H1 (cell line): Measurements from ENCODE around the gene CACNB1. TPM values are rescaled to one million over a fixed set of nuclear protein-coding genes. Genes with fewer than 3 reads are reported as not detected.

ENCODE experiments used
- CTCF ChIA-PET: fragments of 300-600 bp; sonication (Branson Sonifier 250); formaldehyde crosslinking; loops from one replicate; lab custom pipeline; 2021; ENCODE audit not compliant: partially characterized antibody; lab: Charles Lee
- POLR2A ChIA-PET: fragments of 300-600 bp; sonication (Branson Sonifier 250); formaldehyde crosslinking; loops from one replicate; lab custom pipeline; 2021; ENCODE audit warnings: inconsistent platforms; ENCODE audit not compliant: partially characterized antibody; lab: Charles Lee
- DNase-seq, 2 experiments: peaks; one replicate each; pipeline versions ENCODE4 v3.0.0 to v3.0.0-alpha.2; 2010 to 2022; ENCODE audit warnings: low spot score in 2 of 2, low read depth in 1 of 2, mixed read lengths in 1 of 2
- FAIRE-seq: peaks from 2 replicates; lab custom pipeline; 2011; peaks lifted over from hg19 to GRCh38; lab: Jason Lieb, UNC
- H2AFZ ChIP-seq: 2 replicates; pipeline ENCODE4 v1.8.1; 2012; ENCODE audit warnings: low read length, inconsistent platforms
- H2AK5ac ChIP-seq: 2 replicates; pipeline ENCODE4 v1.6.1; 2013; ENCODE audit warnings: low read depth, low read length
- H2BK120ac ChIP-seq: replicated peaks from 2 replicates; pipeline ENCODE3; 2013; ENCODE audit warnings: low read depth, low read length, inconsistent platforms
- H2BK12ac ChIP-seq: 2 replicates; pipeline ENCODE4 v1.6.1; 2013; ENCODE audit warnings: low read depth, low read length
- H2BK15ac ChIP-seq: 2 replicates; pipeline ENCODE4 v1.6.1; 2013; ENCODE audit warnings: low read length
- H2BK20ac ChIP-seq: 2 replicates; pipeline ENCODE4 v1.6.1; 2013; ENCODE audit warnings: low read length
- H2BK5ac ChIP-seq: 2 replicates; pipeline ENCODE4 v1.6.1; 2013; ENCODE audit warnings: low read depth, low read length
- H3K14ac ChIP-seq: 2 replicates; pipeline ENCODE4 v1.6.1; 2013; ENCODE audit warnings: inconsistent platforms; ENCODE audit not compliant: insufficient read length
- H3K18ac ChIP-seq: 2 replicates; pipeline ENCODE4 v1.6.1; 2013; ENCODE audit warnings: low read length; ENCODE audit errors: extremely low read depth
- H3K23ac ChIP-seq: 2 replicates; pipeline ENCODE4 v1.6.1; 2013; ENCODE audit warnings: inconsistent platforms; ENCODE audit not compliant: insufficient read length
- H3K23me2 ChIP-seq: 2 replicates; pipeline ENCODE4 v1.6.1; 2013; ENCODE audit warnings: low read depth, low read length
- H3K27ac ChIP-seq: 2 replicates; pipeline ENCODE4 v1.6.1; 2011; ENCODE audit warnings: low read depth, low read length, inconsistent platforms
- H3K27me3 ChIP-seq, 4 experiments: replicated peaks in 1 of 4; 1 replicate in 1 of 4; 2 replicates in 3 of 4; pipeline versions ENCODE4 v1.6.1 to v1.8.1; 2011 to 2013; ENCODE audit warnings: low read length in 3 of 4, mild to moderate bottlenecking in 3 of 4, inconsistent platforms in 2 of 4, mixed read lengths in 2 of 4, moderate library complexity in 1 of 4; ENCODE audit not compliant: control insufficient read depth in 3 of 4, insufficient read depth in 3 of 4; ENCODE audit errors: extremely low read depth in 1 of 4
- H3K36me3 ChIP-seq, 4 experiments: 2 replicates each; pipeline versions ENCODE4 v1.6.1 to v1.8.1; 2011 to 2013; ENCODE audit warnings: mild to moderate bottlenecking in 4 of 4, low read length in 3 of 4, moderate library complexity in 2 of 4, control low read depth in 1 of 4, inconsistent platforms in 1 of 4; ENCODE audit not compliant: insufficient read depth in 4 of 4, control insufficient read depth in 2 of 4
- H3K4ac ChIP-seq: replicated peaks from 2 replicates; pipeline ENCODE3; 2013; ENCODE audit warnings: low read length, low read depth, mixed read lengths, inconsistent platforms; ENCODE audit not compliant: insufficient read length
- H3K4me1 ChIP-seq, 4 experiments: replicated peaks in 1 of 4; 1 replicate in 1 of 4; 2 replicates in 3 of 4; pipeline versions ENCODE4 v1.6.1 to v1.8.1; 2011 to 2013; ENCODE audit warnings: low read length in 3 of 4, inconsistent platforms in 2 of 4, mixed read lengths in 1 of 4; ENCODE audit not compliant: insufficient read depth in 4 of 4, control insufficient read depth in 3 of 4
- H3K4me2 ChIP-seq, 2 experiments: 2 replicates each; pipeline versions ENCODE4 v1.6.1 to v1.8.1; 2011 to 2013; ENCODE audit warnings: low read depth in 2 of 2, low read length in 2 of 2, control low read depth in 1 of 2, inconsistent platforms in 1 of 2, mild to moderate bottlenecking in 1 of 2; ENCODE audit not compliant: insufficient read depth in 1 of 2
- H3K4me3 ChIP-seq, 4 experiments: fragments of 200-600, 300-600 bp in 1 of 4; sonication (generic), shearing (Covaris generic), sonication (Bioruptor Twin) in 1 of 4; 2 replicates each; pipeline versions ENCODE4 v1.5.1 to v1.8.1; 2011 to 2016; ENCODE audit warnings: low read length in 4 of 4, low read depth in 3 of 4, control low read depth in 2 of 4, inconsistent platforms in 2 of 4, mild to moderate bottlenecking in 2 of 4, mixed read lengths in 1 of 4, moderate library complexity in 1 of 4; ENCODE audit not compliant: insufficient read depth in 2 of 4; ENCODE audit errors: extremely low read depth in 1 of 4
- H3K56ac ChIP-seq: replicated peaks from 2 replicates; pipeline ENCODE3; 2013; ENCODE audit warnings: low read depth, mild to moderate bottlenecking, mixed read lengths, low read length, inconsistent platforms; ENCODE audit not compliant: insufficient read length
- H3K79me1 ChIP-seq: 2 replicates; pipeline ENCODE4 v1.6.1; 2013; ENCODE audit warnings: low read depth, low read length, control low read depth
- H3K79me2 ChIP-seq, 2 experiments: 2 replicates each; pipeline versions ENCODE4 v1.6.1 to v1.8.1; 2012 to 2013; ENCODE audit warnings: low read length in 2 of 2, mild to moderate bottlenecking in 2 of 2, inconsistent platforms in 1 of 2; ENCODE audit not compliant: insufficient read depth in 2 of 2, control insufficient read depth in 1 of 2
- H3K9ac ChIP-seq, 4 experiments: replicated peaks in 1 of 4; 1 replicate in 1 of 4; 2 replicates in 3 of 4; pipeline versions ENCODE4 v1.6.1 to v1.8.1; 2011 to 2013; ENCODE audit warnings: low read depth in 3 of 4, low read length in 3 of 4, control low read depth in 2 of 4, mild to moderate bottlenecking in 2 of 4, moderate library complexity in 2 of 4, inconsistent platforms in 1 of 4; ENCODE audit errors: extremely low read depth in 1 of 4
- H3K9me3 ChIP-seq, 2 experiments: 2 replicates each; pipeline versions ENCODE4 v1.6.1 to v1.8.1; 2012 to 2013; ENCODE audit warnings: mild to moderate bottlenecking in 2 of 2, moderate library complexity in 2 of 2, control low read depth in 1 of 2, inconsistent platforms in 1 of 2, low read depth in 1 of 2, low read length in 1 of 2, mixed read lengths in 1 of 2; ENCODE audit not compliant: insufficient read depth in 2 of 2
- H4K20me1 ChIP-seq, 2 experiments: replicated peaks in 1 of 2; 2 replicates each; pipeline versions ENCODE3 to v1.8.1; 2011 to 2013; ENCODE audit warnings: inconsistent platforms in 2 of 2, low read length in 2 of 2, mild to moderate bottlenecking in 1 of 2; ENCODE audit not compliant: insufficient read depth in 2 of 2, control insufficient read depth in 1 of 2
- H4K5ac ChIP-seq: 2 replicates; pipeline ENCODE4 v1.6.1; 2013; ENCODE audit warnings: low read length, low read depth, mixed read lengths, inconsistent platforms; ENCODE audit not compliant: insufficient read length
- H4K8ac ChIP-seq: 2 replicates; pipeline ENCODE4 v1.8.0; 2013; ENCODE audit warnings: mild to moderate bottlenecking, moderate library complexity, low read length, inconsistent platforms; ENCODE audit not compliant: insufficient read depth; ENCODE audit errors: extremely low read depth
- H4K91ac ChIP-seq: replicated peaks from 2 replicates; pipeline ENCODE3; 2013; ENCODE audit warnings: low read length, mixed read lengths, inconsistent platforms; ENCODE audit not compliant: insufficient read length
- CEBPB ChIP-seq: IDR thresholded peaks from 2 replicates; pipeline ENCODE4 v1.6.1; 2012; ENCODE audit warnings: low read depth, low read length
- FOSL1 ChIP-seq: IDR thresholded peaks from 2 replicates; pipeline ENCODE4 v1.6.1; 2011; ENCODE audit warnings: mild to moderate bottlenecking, low read depth, low read length, moderate library complexity; ENCODE audit not compliant: insufficient read depth
- HDAC2 ChIP-seq, 2 experiments: fragments of 300-600 bp in 1 of 2; sonication (generic) in 1 of 2; IDR thresholded peaks; 2 replicates each; pipeline ENCODE4 v1.6.1; 2011 to 2012; ENCODE audit warnings: low read depth in 2 of 2, low read length in 2 of 2, mild to moderate bottlenecking in 2 of 2, moderate library complexity in 2 of 2, borderline replicate concordance in 1 of 2, inconsistent platforms in 1 of 2
- POLR2AphosphoS5 ChIP-seq: IDR thresholded peaks from 2 replicates; pipeline ENCODE4 v1.6.1; 2011; ENCODE audit warnings: low read depth, low read length
- RAD21 ChIP-seq, 2 experiments: IDR thresholded peaks in 1 of 2; conservative IDR thresholded peaks in 1 of 2; 2 replicates each; pipeline ENCODE4 v1.6.1; 2011; ENCODE audit warnings: low read depth in 2 of 2, low read length in 2 of 2, improper control_type of control experiment in 1 of 2, inconsistent platforms in 1 of 2, mild to moderate bottlenecking in 1 of 2, moderate library complexity in 1 of 2
- TEAD4 ChIP-seq: IDR thresholded peaks from 2 replicates; pipeline ENCODE4 v1.6.1; 2012; ENCODE audit warnings: low read depth, low read length, inconsistent platforms, mixed read lengths
- USF2 ChIP-seq: IDR thresholded peaks from 2 replicates; pipeline ENCODE4 v1.6.1; 2011; ENCODE audit warnings: low read length, improper control_type of control experiment
- WGBS, 2 experiments: shearing (Covaris generic) in 1 of 2; methylation state at CpG; one replicate each; pipeline versions ENCODE4 v1.1.6 to v1.1.7; 2013 to 2015; ENCODE audit warnings: low lambda C conversion rate in 2 of 2, mixed read lengths in 2 of 2, inconsistent platforms in 1 of 2, low coverage in 1 of 2, missing lambda C conversion rate in 1 of 2; ENCODE audit not compliant: insufficient replicate concordance in 2 of 2, insufficient coverage in 1 of 2, insufficient read length in 1 of 2; ENCODE audit errors: extremely low coverage in 1 of 2, missing lambda C conversion rate in 1 of 2; 5-methylcytosine and 5-hydroxymethylcytosine counted together
- polyA plus RNA-seq, 7 experiments: library from polyadenylated mRNA; depleted of rRNA in 3 of 7; stranded (reverse) in 5 of 7; unstranded in 2 of 7; fragments of >200 nt in 5 of 7; fragments of 200-250 nt in 2 of 7; gene quantifications; 1 replicate in 5 of 7; 2 replicates in 1 of 7; 4 replicates in 1 of 7; pipeline versions ENCODE4 v1.2.1 to v1.2.3, GENCODE V29; 2011 to 2013; ENCODE audit warnings: missing spikeins in 2 of 7, mixed read lengths in 2 of 7
- total RNA-seq: library from RNA; stranded (reverse); fragmentation: NEBNext Ultra II Directional; extraction: Animal tissue kit (Norgen Biotek cat#: 25700); gene quantifications from 2 replicates; pipeline ENCODE4 v1.2.1, GENCODE V29; 2021

Gene CACNB1
- total and polyA plus RNA-seq, 2 of the 8 experiments (the other 6 are each of a cell fraction or from before 2014, with no cell fraction given) = 7.2 to 17.8 TPM

- ChIA-PET CTCF (interaction anchor here (0.9 to 22.6 kb wide), 12 partner anchors 4 to 263 kb away, joined by 3 to 982 read pairs (median 10); partner anchors contain the start of genes ARL5C and RPL19), POLR2A (interaction anchor here (2.7 to 9.0 kb wide), 2 partner anchors 40 to 46 kb away, joined by 24 to 113 read pairs; partner anchors contain the start of gene RPL19)
- peaks cover 0 to 8% (median 5%) of the 10 kb centered on the region in 4 experiments; a peak in 6 of 7 replicates for H3K4me1 ChIP-seq
- no peak overlapping the region for H2BK12ac ChIP-seq
- no peak overlapping the region for H2BK5ac ChIP-seq
- no peaks in the 10 kb centered on the region for H3K36me3 ChIP-seq
- no peak overlapping the region for H3K18ac ChIP-seq
- H3K9ac ChIP-seq = no peak overlapping the region
- no peak overlapping the region for H2AK5ac ChIP-seq
- no peak overlapping the region for H3K27ac ChIP-seq
- H4K5ac ChIP-seq = no peak overlapping the region
- no peak overlapping the region for H4K8ac ChIP-seq
- H3K9me3 ChIP-seq = no peaks in the 10 kb centered on the region
- no peak overlapping the region for H3K14ac ChIP-seq
- DNase-seq (no peak), FAIRE-seq (no peak)
- no peaks in the 10 kb centered on the region; the same call in 1 of the 2 replicates for H3K23me2 ChIP-seq
- H3K27me3 ChIP-seq = no peaks in the 10 kb centered on the region
- no peak overlapping the region for H4K91ac ChIP-seq
- no peak overlapping the region for H2BK20ac ChIP-seq
- TF ChIP-seq POLR2AphosphoS5 (no peak), RAD21 (IDR thresholded peaks at IDR 0.05 in 1 of 2, conservative IDR thresholded peaks at IDR 0.05 in 1 of 2; ENCODE audit: low read depth in 2 of 2, low read length in 2 of 2) (no peak), CEBPB (no peak), FOSL1 (no peak), USF2 (no peak), TEAD4 (no peak), HDAC2 (IDR thresholded peaks at IDR 0.05; ENCODE audit: borderline replicate concordance in 1 of 2, low read depth in 2 of 2, low read length in 2 of 2) (no peak)
- no peaks in the 10 kb centered on the region for H3K79me2 ChIP-seq
- no peaks in the 10 kb centered on the region for H3K79me1 ChIP-seq
- H2BK15ac ChIP-seq = no peak overlapping the region
- no peak overlapping the region for H3K23ac ChIP-seq
- H3K4me2 ChIP-seq = no peak overlapping the region
- 70% methylated on average over 3 of the region's 3 CpGs; no CpG with 5 or more reads in 1 of the 2 experiments for WGBS, 2 experiments
- H2BK120ac ChIP-seq = no peak overlapping the region
- H3K4me3 ChIP-seq = no peak overlapping the region
- H3K56ac ChIP-seq = no peak overlapping the region
- no peaks in the 10 kb centered on the region for H4K20me1 ChIP-seq
- H2AFZ ChIP-seq = no peak overlapping the region
- no peak overlapping the region for H3K4ac ChIP-seq
Observed at GRCh38 chr17:39246274-39246673, 48.8 kb upstream of the CACNB1 start.
